ENCODE measurements around the gene HOXC4.
"Not testable (repeated sequence)": the region's sequence is repeated elsewhere in the genome, so short reads cannot be mapped to it uniquely, and the experiment has no call there.

HOXC4 gene

DNA sequence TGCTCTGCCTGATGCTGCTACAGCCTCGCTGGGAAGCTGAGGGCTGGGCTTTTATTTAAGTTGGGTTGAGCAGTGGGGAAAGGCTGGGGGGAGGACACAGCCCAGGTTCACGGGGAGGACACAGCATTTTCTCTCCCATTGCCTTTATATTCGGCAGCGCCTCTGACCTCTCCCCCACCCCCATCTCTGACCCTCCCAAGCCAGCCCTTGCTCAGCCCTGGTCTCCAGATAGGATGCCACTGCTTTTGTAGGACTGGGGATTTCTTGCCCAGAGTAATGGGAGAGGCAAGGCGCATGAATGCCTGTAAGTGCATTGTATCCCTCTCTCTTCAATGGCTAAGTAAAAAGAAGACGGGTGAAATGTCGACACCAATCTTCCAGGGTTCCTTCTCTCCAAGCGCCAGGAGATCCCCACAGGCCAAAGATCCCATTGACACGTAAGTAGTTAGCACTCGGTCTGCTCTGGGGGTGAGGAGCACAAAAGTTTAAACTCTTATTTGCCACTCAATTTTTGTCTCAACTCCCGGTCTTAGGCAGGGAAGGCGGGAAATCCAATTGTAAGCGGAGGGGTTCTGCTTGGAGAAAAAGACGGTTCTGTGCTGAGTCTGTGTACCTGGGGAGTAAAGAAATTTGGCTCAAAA lies 4.6 kb downstream of the HOXC4 start:
- no peak for DNase-seq (ENCODE audit: low read depth)

DNA sequence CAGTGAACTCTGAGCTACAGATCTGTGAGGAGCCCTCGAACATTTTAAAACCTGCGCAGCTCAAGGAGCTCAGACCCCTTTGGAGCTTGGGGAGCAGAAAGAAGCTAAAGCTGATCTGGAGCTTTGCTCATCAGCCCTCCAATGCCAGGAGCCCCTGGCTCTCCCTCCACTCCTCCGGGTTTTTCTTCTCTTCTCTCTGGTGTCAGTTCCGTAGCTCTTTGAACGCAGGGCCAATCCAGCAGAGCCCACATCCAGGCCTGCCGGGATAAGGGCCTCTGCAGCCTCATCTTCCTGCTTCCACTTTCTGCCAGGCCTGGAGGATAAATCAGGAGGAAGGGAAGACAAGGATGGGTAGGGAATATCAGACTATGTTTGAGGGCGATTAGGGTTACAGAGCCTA lies 6.0 kb downstream of the HOXC4 start:
- no peak for DNase-seq (ENCODE audit: low read depth)

DNA sequence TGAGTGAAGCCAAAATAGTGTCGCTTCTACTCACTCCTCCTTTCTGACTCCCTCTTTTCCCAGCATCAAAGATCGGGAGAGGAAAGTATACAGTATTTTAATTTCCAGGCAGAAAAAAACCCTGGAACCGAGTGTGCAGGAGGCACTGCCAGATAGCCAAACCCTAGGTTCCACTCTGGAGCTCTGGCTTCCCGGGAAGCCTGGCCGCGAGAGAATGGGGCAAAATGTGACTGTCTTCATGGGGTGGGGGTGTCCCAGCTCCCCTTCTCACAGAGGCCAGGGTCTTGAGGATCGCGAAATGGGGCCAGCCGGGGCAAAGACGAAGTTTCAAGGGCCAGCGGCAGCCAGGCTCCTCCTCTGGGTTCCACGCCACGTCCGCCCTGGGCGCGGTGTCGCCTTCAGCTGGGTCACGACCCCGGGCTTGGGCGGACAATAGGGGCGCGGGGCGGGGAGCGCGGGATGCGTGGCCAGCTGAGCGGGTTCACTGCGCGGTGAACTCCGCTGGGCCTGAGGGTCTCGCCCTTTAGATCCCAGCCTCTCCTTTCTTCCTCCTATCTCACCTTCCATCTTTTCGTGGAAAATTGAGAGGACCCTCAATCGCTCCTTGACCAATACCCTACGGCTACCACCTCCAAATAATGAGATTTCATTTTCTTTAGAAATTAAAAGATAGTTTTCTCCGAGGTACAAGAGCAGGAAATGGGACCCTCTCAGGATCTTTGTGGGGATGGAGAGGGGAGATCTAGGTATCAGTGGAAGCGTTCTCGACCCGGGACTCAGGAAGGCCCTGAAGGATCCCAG lies 6.7 kb downstream of the HOXC4 start:
- no peak for DNase-seq (ENCODE audit: low read depth)

- DNase-seq (ENCODE audit: low read depth), result no peak
Observed at GRCh38 chr12:54060975-54061778, 7.5 kb downstream of the HOXC4 start.

GRCh38 chr12:54065677-54066076 lies 12.0 kb downstream of the HOXC4 start:
- DNase-seq (ENCODE audit: low read depth), result no peak

- DNase-seq (ENCODE audit: low read depth), result no peak
Observed at GRCh38 chr12:54066408-54066807, 12.8 kb downstream of the HOXC4 start.

- DNase-seq (ENCODE audit: low read depth), result no peak
Observed at GRCh38 chr12:54068418-54069070, 14.9 kb downstream of the HOXC4 start.

DNA sequence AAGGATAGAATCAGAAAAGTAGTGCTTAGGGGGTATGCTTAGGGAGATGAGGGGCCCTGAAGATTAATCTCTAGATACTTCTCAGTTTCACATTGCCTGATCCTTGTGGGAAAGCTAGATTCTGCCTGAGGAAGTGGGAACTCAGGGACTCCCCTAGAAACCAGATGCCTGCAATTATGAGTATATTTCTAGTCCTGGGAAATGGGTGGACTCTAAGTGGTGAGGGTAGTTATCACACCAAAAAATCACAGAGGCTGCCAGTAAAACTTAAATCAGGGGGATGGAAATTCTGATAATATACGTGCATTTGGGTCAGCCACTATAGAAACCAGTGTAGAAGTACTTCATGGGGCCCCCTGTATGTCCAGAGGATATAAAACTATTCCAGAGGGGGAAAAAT lies 18.3 kb downstream of the HOXC4 start:
- DNase-seq (ENCODE audit: low read depth), result no peak

- no peak for DNase-seq (ENCODE audit: low read depth)
Observed at GRCh38 chr12:54074308-54074707, 20.7 kb downstream of the HOXC4 start.

- no peak for DNase-seq (ENCODE audit: low read depth)
Observed at GRCh38 chr12:54075409-54075808, 21.8 kb downstream of the HOXC4 start.

DNA sequence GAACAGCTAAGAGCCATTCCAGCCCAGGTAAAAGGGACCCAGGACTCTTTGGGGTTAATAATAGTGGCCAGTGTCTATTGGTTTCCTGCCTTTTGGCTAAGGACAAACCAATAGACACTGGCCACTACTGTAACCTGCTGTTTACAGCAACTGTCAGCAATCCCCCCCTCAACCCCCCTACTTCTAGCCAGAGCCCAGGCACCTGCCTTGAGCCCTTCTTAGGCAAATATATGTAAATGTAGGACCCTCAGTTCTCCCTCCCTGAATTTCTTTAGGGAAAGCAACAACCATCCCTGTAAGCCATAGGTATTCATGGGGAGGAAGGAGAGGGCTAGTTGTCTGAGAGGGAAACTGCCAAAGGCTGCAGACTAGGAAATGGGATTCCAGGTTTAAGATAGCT lies 22.3 kb downstream of the HOXC4 start:
- no peak for DNase-seq (ENCODE audit: low read depth)

- DNase-seq (ENCODE audit: low read depth), result not testable (repeated sequence)
Observed at GRCh38 chr12:54077843-54078242, 24.2 kb downstream of the HOXC4 start.

GRCh38 chr12:54079115-54079514 lies 25.5 kb downstream of the HOXC4 start:
- not testable (repeated sequence) for DNase-seq (ENCODE audit: low read depth)

DNA sequence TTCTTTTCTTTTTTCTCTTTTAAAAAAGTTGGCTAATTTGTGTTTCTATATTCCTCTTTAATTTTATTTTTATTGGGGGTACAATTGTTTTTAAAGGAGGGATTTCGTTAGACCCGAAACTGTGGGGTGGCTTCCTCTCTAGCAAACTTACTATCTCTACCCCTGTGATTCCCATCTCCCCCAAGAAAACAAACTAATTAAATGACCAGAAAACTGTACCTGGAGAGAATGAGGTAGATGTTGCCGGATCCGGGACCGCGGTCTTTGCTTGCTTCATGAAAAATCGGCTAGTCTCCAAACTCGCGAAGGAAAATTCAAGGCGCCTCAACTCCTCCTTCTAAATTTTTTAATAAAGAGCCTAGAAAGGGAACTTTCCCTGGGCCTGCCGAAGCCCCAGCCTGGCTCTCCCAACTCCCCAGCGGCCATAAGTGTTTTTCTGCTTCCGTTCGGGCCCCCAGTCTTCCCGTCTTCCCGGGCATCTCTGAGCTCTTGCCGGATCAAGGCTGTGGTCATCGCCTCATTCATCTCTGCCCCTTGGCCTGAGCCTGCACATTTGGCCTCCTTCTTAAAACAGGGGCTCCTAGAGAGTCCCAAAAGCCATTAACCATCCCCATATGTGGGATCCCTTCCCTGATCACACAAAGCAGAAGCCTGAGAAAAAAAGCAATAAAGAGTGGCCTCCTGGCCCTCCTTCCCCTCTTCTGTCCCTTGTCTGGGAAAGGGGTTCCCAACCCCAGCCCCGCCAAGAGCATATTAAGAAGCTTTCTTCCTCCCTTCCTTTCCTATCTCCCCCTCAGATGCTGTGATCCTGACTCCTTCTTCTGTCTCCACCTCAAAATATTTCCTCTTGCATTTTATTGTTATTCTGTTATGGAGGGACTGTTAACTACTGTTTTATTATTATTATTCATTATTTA lies 26.6 kb downstream of the HOXC4 start:
- not testable (repeated sequence) for DNase-seq (ENCODE audit: low read depth)

GRCh38 chr12:54081053-54081514 lies 27.4 kb downstream of the HOXC4 start:
- DNase-seq (ENCODE audit: low read depth), result not testable (repeated sequence)

- not testable (repeated sequence) for DNase-seq (ENCODE audit: low read depth)
Observed at GRCh38 chr12:54081581-54082396, 28.2 kb downstream of the HOXC4 start.

GRCh38 chr12:54082397-54082892 lies 28.8 kb downstream of the HOXC4 start:
- DNase-seq (ENCODE audit: low read depth), result peak; percentile 26

- DNase-seq (ENCODE audit: low read depth), result not testable (repeated sequence)
Observed at GRCh38 chr12:54088011-54088410, 34.4 kb downstream of the HOXC4 start.

DNA sequence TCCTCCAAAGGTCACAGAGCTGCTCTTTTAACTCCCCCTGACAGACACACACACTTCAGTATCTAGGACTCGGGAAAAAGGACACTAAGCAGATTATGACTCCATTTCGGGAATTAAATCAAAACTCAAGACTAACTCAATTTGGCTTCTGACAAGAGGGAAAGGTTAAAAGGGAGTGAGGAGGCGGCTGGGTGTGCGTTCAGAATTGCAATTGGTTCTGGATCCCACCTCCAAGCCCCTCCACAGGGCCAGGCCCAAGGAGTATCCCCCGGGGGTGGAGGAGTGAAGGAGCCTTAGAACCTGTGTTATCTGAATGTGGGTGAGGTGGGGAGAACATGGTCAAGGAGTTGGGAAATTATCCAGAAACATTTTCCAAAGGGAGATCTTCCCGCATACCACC lies 35.8 kb downstream of the HOXC4 start:
- DNase-seq (ENCODE audit: low read depth), result not testable (repeated sequence)

DNA sequence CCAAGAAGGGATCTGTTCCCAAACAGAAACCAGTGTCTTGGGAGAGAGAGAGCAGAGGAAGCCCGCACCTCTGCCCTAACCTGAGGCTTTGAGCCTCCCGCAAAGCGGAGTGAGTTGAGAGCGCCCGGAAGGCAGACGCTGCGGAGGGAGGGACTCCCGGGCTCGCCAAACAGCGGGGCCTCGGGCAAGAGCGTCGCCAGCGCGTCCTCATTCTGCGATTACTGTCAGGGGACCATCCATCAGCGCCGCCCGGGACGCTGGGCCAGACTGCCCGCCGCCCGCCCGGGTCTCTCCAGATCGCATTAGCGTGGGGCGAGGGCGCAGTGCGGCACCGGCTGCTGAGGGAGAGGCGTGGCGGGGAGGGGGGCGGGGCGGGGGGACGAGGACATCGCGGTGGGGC lies 36.7 kb downstream of the HOXC4 start:
- DNase-seq (ENCODE audit: low read depth), result peak; percentile 5

All from activated T-cell treated with anti-CD3 and anti-CD28 coated beads for 1 hour (primary cell).